CD4-positive, alpha-beta T cell treated with Interleukin-21 for 1 hour (primary cell): ENCODE measurements around the gene ADPRM.
"Not testable (repeated sequence)": the region's sequence is repeated elsewhere in the genome, so short reads cannot be mapped to it uniquely, and the experiment has no call there.

ENCODE experiments used
- DNase-seq: peaks from one replicate; pipeline ENCODE4 v3.0.0-alpha.2; 2020

ADPRM gene, protein sequence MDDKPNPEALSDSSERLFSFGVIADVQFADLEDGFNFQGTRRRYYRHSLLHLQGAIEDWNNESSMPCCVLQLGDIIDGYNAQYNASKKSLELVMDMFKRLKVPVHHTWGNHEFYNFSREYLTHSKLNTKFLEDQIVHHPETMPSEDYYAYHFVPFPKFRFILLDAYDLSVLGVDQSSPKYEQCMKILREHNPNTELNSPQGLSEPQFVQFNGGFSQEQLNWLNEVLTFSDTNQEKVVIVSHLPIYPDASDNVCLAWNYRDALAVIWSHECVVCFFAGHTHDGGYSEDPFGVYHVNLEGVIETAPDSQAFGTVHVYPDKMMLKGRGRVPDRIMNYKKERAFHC

GRCh38 chr17:10697092-10698081, at the start of gene ADPRM, which contains the start of gene SCO1:
TSS of gene ADPRM (plus strand) at chr17:10697594. CDS start at chr17:10704927, 7,333 bp downstream.
TSS of gene SCO1 (minus strand) at chr17:10697533. CDS start at chr17:10697507, 26 bp downstream.
- peak; percentile 92 for DNase-seq

DNA sequence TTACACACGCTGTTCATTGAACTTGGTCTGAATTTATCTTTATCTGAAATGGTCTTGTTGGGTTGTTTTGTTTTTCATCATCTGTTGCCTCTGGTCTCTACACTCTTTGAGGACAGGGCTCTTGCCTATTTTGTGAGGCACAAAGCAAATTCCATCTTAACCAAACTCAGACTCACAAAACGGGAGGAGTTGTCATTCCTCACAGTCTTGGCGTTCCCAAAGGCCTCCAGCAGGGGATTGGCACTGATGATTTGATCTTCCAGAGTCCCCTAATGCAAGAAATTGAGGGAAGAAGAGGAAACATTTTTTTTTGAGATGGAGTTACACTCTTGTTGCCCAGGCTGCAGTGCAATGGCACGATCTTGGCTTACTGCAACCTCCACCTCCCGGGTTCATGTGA, 49.0 kb upstream of the ADPRM start:
- DNase-seq, result no peak

DNA sequence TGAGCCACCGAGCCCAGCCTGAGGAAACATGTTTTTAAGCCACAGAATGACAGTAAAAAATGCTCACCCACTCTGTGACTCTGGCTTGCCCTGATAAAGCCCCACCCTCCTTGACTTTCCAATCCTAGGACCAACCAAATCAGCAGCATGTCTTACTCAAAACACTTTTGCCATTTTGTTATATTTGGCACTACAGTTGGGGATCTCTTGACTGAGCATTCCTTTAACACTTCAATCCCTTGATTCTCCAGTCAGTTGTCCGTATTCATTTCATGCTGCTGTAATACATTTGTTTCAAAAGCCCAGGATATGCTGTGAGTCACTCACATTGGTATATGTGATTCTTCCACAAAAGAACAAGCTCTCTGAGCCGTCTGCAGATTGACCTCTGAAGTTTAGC, 48.4 kb upstream of the ADPRM start:
- DNase-seq, result no peak

DNA sequence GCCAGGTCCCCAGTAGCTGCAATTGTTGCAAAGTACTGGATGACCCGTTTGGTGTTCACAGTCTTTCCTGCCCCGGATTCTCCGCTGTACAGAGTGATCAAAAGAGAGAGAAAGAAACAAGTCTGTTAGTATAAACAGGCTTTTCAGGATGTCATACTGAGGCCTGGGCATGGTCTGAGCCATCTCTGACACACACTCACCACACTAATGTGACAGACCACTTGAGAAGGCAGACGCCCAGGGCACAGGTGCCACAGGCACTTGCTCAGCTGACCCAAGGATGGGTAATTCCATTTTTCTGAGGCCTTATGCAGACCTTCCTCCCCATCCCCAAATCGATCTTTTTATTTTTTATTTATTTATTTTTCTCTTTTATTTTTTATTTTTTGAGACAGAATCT, 47.8 kb upstream of the ADPRM start:
- no peak for DNase-seq

DNA sequence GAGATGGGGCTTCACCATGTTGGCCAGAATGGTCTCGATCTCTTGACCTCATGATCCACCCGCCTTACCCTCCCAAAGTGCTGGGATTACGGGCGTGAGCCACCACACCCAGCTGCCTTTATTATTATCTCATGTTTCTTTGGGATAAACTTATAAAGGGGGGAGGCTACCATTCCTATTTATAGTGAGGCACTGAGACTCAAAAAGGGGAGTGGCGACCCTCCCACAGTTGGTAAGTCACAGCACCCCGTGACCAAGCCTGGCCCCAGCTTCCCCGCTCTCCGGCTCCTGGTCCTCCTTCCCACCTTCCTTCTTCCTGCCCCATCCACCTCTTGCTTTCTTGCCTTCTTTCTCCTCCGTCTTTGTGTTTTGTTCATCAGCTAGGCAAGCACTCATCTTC, 45.5 kb upstream of the ADPRM start:
- DNase-seq, result no peak

GRCh38 chr17:10652984-10653659, 44.3 kb upstream of the ADPRM start:
- no peak for DNase-seq

DNA sequence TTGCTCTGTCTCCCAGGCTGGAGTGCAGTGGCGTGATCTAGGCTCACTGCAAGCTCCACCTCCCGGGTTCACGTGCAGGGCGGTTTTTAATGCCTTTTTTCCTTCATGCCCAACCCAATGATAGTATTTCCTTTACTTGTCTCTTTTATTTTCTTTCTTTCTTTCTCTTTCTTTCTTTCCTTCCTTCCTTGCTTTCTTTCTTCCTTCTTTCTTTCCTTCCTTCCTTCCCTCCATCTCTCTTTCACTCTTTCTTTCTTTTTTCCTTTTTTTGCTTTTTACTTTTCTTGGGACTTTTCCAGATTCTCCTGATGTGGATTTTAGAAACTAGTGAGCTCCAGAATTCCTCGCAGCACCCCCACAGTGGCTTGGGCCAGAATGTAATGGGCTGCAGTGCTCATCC, 43.4 kb upstream of the ADPRM start:
- no peak for DNase-seq

GRCh38 chr17:10657148-10657547, 40.2 kb upstream of the ADPRM start, which contains the start of gene MYH3:
TSS of gene MYH3 (minus strand) at chr17:10657309. CDS start at chr17:10655064, 2,245 bp downstream.
- DNase-seq, result no peak

DNA sequence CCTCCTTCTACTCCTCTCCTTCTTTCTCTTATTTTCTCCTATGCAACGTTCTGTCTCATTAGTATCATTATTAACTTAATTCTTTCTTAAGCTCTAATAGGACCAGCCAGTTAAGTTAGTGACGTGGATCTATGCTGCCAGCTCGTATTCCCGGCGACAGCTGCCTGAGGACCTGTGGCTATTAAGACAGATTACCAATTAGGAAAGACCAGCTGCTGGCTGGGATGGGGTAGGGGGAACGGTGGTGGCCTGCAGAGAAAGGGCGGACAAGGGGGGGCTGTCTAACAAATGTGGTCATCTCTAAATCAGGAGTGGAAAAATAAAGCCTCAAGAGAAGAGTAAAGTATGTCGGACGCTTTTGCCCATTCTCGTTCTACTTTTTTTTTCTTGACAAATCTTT, 39.5 kb upstream of the ADPRM start:
- DNase-seq, result no peak

- no peak for DNase-seq
Observed at GRCh38 chr17:10661437-10661836, 36.0 kb upstream of the ADPRM start.

DNA sequence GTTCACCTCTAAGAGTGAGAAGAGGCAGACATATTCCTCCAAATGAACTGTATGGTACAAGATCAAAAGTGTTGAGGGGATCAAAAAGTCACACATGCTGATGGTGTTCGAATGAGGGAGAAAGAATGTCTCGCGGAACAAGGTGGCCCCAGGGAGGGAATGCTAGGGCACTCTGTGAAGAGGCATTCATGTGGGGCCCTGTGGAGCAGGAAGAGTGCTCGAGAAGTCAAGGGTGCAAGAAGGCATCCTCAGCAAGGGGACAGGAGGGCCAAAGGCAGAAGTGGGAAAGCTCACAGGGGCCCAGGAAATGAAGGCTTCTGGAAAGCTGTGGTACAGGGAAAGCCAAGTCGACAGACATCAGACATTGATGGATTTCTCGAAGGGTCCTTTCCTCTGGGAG, 34.2 kb upstream of the ADPRM start:
- no peak for DNase-seq

- no peak for DNase-seq
Observed at GRCh38 chr17:10664571-10664970, 32.8 kb upstream of the ADPRM start.

DNA sequence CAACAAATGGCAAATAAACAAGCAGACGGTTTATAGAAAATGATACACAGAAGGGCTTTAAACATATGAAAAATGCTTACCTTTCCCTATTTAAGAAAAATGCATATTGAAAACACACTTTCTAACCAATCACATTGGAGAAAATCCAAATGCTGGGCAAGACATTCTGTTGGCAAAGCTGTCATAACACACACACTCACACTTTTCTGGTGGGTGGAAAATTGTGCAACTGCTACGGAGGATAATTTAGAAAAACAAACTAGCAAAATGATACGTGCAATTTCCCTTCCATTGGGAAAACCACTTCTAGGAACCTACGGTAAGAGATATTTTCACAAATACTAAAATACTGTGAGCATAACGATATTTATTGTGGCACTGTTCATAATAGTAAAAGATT, 30.5 kb upstream of the ADPRM start:
- no peak for DNase-seq

DNA sequence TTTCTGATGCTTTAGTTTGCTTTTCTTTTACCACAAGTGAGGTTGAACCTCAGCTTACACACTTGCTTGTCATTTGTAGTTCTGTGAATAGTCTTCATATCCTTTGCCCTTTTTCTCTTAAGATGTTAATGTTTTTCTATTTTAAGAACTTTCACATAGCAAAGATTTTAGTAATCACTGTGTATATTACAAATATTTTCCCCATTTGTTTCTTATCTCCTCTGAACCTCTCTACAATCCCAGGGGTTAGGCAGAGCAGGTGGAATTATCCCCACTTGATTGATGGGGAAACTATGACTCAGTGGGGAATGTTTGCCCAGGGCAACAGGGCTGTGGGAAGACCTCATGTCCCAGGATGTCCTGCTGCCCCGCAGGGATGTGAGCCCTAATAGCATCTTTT, 28.6 kb upstream of the ADPRM start:
- no peak for DNase-seq

DNA sequence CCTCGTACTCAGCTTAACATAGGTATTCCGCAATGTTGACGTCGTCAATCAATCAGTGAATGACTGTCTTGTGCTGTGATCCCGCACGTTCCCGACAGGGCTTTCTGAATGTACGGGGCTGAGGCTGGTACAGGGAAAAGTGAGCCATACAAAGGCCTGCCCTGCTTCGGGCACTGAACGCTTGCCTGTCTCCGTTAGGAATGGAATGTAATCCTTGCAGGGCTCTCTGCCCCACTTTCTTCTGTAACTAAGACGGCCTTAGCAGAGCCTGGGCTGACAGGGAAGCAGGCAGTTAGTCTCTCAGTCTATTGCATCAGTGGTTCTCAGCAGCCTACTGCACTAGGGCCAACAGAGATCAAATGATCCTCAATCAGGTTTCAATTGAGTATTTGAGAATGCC, 24.1 kb upstream of the ADPRM start:
- no peak for DNase-seq

DNA sequence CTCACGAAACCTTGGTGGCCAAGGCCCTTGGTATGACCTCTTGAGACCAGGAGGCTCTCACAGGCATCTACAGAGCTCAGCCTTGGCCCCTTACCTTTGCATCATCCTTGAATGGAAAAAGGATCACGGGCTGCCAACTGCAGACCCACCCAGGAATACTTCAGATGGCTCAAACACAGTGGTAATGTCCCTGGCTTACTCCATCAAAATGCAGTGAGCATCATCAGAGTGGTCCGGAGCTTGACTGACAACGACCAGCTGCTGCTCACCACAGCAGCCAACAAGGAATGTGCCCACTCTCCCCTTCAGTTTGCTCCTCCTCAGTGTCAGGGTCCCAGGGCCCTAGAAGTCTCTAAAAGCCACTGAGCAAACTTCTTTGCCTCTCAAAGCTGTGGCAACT, 22.7 kb upstream of the ADPRM start:
- DNase-seq, result no peak

- no peak for DNase-seq
Observed at GRCh38 chr17:10681866-10682446, 15.4 kb upstream of the ADPRM start.

- peak; percentile 18 for DNase-seq
Observed at GRCh38 chr17:10683853-10684252, 13.5 kb upstream of the ADPRM start.

GRCh38 chr17:10687499-10687898, 9.9 kb upstream of the ADPRM start:
- DNase-seq, result no peak

- DNase-seq, result not testable (repeated sequence)
Observed at GRCh38 chr17:10695875-10696407, 1.5 kb upstream of the ADPRM start.

DNA sequence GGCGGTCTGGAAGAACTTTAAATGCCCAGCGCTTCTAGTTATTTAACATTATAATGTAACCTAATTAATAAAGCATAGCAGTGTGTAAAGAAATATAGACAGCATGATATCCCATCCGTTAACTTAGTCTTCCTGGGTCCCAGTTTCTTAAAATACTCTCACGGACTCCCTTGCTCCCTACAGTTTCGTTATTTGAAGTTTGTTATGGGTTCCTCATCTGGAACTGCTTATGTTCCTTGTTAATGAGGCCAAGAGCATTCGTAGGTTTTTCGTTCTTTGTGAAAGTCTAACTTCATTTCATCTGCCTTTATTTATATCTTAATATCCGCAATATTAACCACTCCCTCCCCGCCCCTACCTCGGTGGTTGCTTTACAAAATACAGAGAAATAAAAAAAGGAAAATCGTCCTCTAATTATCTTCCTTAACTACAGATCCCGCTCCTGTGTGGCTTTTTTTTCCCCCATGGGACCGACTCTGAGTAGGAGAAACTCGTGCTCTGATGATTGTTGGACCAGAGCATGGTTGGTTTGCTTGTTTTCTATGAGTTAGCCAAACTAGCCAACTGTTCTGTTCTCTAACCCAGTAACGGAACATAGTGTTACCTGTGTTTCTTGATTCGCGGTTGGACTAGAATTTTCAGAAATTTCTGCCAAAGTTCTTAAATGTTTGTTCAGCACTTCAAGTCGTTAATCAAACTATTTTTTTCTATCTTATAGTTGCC, 863 bp downstream of the ADPRM start:
- no peak for DNase-seq

GRCh38 chr17:10699856-10700255, 2.5 kb downstream of the ADPRM start:
- DNase-seq, result peak; percentile 55
